SK-N-MC (cell line): ENCODE measurements around the gene CAMTA1.
"Not testable (repeated sequence)": the region's sequence is repeated elsewhere in the genome, so short reads cannot be mapped to it uniquely, and the experiment has no call there.

ENCODE experiments used
- DNase-seq: peaks from one replicate; pipeline ENCODE4 v3.0.0-alpha.2; 2011; ENCODE audit warnings: low read depth, low spot score
- H3K27ac ChIP-seq: fragments of 200-600 bp; sonication (generic); 2 replicates; pipeline ENCODE4 v1.5.1; 2016; ENCODE audit warnings: mixed run types
- H3K36me3 ChIP-seq: fragments of 200-600 bp; sonication (generic); 2 replicates; pipeline ENCODE4 v1.6.1; 2017; ENCODE audit warnings: antibody characterized with exemption, low read length, mixed read lengths; ENCODE audit not compliant: insufficient read depth
- H3K4me3 ChIP-seq: fragments of 200-600 bp; sonication (generic); 2 replicates; pipeline ENCODE4 v1.5.1; 2016
- H3K9ac ChIP-seq: fragments of 200-600 bp; sonication (generic); 2 replicates; pipeline ENCODE4 v1.8.0; 2017; ENCODE audit warnings: mixed run types, mixed read lengths; ENCODE audit not compliant: insufficient read length
- H3K9me3 ChIP-seq: fragments of 200-600 bp; sonication (generic); 2 replicates; pipeline ENCODE4 v1.6.1; 2017; ENCODE audit warnings: low read depth, mild to moderate bottlenecking, antibody characterized with exemption, low read length, moderate library complexity, mixed read lengths
- EZH2 ChIP-seq: fragments of 200-600 bp; sonication (generic); IDR thresholded peaks from one replicate; pipeline ENCODE4 v1.6.1; 2017; ENCODE audit warnings: antibody characterized with exemption
- FOXP2 ChIP-seq: optimal IDR thresholded peaks from 2 replicates; pipeline ENCODE3; 2011; ENCODE audit warnings: mild to moderate bottlenecking, moderate library complexity; ENCODE audit not compliant: insufficient read depth; ENCODE audit errors: extremely low read length, control extremely low read depth
- POLR2AphosphoS5 ChIP-seq: IDR thresholded peaks from 2 replicates; pipeline ENCODE4 v1.6.1; 2012; ENCODE audit warnings: mild to moderate bottlenecking, low read depth, low read length, borderline replicate concordance

The CAMTA1 gene

DNA sequence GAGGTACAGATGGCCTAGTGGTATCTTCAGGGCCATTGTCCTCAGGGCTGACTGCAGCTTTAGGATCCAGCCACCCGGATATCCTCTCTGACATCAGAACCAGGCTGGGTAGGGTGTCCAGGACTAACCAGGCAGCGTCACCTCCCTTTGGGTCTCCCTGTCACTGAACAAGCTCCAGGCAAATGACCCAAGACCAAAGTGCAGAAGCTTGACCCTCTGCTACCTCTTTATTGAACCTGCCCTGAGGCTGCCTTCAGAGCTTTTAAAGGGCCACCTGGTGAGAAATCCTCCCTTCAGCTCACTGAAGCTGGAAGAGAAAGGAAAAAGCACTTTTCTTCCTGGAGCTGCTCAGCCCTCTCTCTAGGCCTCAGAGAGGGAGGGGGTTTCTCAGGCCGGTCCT lies 906.8 kb downstream of the CAMTA1 start:
- Histone ChIP-seq H3K9me3 (no peaks in the 10 kb centered on the region), H3K36me3 (no peaks in the 10 kb centered on the region), H3K4me3 (no peak overlapping the region), H3K27ac (no peak overlapping the region), H3K9ac (no peak overlapping the region)
- DNase-seq: no peak
- TF ChIP-seq EZH2 (no peak), POLR2AphosphoS5 (no peak), FOXP2 (no peak)

GRCh38 chr1:7693037-7693436 lies 907.8 kb downstream of the CAMTA1 start:
- not testable (repeated sequence) for H3K27ac ChIP-seq, H3K9ac ChIP-seq, H3K4me3 ChIP-seq, H3K9me3 ChIP-seq, H3K36me3 ChIP-seq, DNase-seq

- TF ChIP-seq POLR2AphosphoS5 (no peak), FOXP2 (no peak), EZH2 (no peak)
- H3K27ac ChIP-seq: no peak overlapping the region
- no peaks in the 10 kb centered on the region for H3K36me3 ChIP-seq
- no peak overlapping the region for H3K9ac ChIP-seq
- DNase-seq: no peak
- no peaks in the 10 kb centered on the region for H3K9me3 ChIP-seq
- no peak overlapping the region for H3K4me3 ChIP-seq
Measured at GRCh38 chr1:7693662-7694061, 908.4 kb downstream of the CAMTA1 start.

DNA sequence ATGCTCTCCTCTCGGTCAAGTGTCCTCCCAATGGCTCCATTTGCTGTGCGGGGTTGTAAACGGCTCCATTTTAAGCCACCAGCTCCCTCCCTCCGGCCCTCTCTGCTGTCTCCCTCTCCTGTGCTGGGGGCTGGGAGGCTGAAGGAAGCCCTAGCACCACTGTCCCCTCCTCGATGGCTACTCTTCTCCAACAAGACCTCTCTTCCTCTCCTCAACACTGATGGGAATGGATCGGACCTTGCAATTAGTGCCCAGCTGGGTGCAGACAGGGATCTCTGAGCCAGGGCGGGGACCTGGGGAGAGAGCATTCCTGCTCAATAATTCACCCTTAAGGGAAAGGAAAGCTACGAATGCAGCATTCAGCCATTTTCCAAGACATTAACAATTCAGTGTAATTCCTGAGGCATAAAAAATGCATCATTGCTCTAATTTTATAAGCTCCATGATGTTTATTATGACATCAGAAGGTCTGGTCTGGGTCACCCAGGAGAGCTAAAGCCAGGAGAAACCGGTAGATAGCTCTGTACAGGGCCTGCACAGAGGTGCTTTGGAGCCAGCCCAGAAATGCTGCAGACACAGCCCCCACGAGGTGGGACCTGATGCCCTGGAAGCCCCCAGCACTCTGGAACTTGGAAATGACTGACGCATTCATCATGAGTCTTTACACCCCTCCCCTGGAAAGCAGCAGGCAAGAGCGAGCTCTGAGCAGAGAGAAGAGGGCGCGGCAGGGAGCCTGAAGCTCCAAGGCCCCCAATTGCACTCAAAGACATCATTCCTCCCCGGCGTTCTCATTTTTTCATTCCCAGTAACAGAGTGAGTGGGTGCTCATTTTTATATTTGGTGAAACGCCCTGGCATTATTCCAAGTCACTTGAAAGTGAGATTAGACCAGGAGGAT lies 909.6 kb downstream of the CAMTA1 start:
- Histone ChIP-seq H3K9me3 (no peaks in the 10 kb centered on the region), H3K9ac (no peak overlapping the region), H3K4me3 (no peak overlapping the region), H3K36me3 (no peaks in the 10 kb centered on the region), H3K27ac (no peak overlapping the region)
- TF ChIP-seq EZH2: no peak
- no peak for TF ChIP-seq POLR2AphosphoS5
- TF ChIP-seq FOXP2: no peak
- no peak for DNase-seq

- no peaks in the 10 kb centered on the region for H3K36me3 ChIP-seq
- DNase-seq: no peak
- H3K27ac ChIP-seq: no peak overlapping the region
- TF ChIP-seq FOXP2: no peak
- no peak for TF ChIP-seq EZH2
- TF ChIP-seq POLR2AphosphoS5: no peak
- H3K9ac ChIP-seq: no peak overlapping the region
- no peaks in the 10 kb centered on the region for H3K9me3 ChIP-seq
- H3K4me3 ChIP-seq: no peak overlapping the region
Measured at GRCh38 chr1:7695497-7696117, 910.4 kb downstream of the CAMTA1 start.

DNA sequence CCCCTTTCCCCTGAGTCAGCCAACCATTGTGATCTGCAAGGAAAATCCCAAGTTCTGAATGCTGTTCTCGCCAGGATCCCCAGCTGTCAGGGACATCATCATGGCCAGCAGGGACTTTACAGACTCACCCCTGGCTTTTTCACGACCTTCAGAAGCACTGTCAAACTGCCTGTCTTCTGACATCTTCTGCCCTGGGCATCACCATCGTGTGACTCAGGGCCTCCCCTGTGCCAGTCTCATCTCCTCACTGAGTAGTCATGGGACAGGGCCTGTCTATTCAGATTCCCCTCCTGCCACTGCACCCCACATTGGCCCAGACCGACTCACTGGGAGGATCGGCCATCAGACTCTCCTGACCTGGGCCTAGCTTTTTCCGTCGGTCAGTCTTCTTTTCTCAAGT lies 913.4 kb downstream of the CAMTA1 start:
- no peak overlapping the region for H3K27ac ChIP-seq
- TF ChIP-seq POLR2AphosphoS5: no peak
- TF ChIP-seq EZH2: no peak
- TF ChIP-seq FOXP2: no peak
- H3K4me3 ChIP-seq: no peak overlapping the region
- H3K36me3 ChIP-seq: no peaks in the 10 kb centered on the region
- H3K9ac ChIP-seq: no peak overlapping the region
- H3K9me3 ChIP-seq: no peaks in the 10 kb centered on the region
- no peak for DNase-seq

- no peak for DNase-seq
- no peak for TF ChIP-seq POLR2AphosphoS5
- no peak for TF ChIP-seq FOXP2
- TF ChIP-seq EZH2: no peak
- H3K9ac ChIP-seq: no peak overlapping the region
- no peaks in the 10 kb centered on the region for H3K36me3 ChIP-seq
- no peaks in the 10 kb centered on the region for H3K9me3 ChIP-seq
- H3K27ac ChIP-seq: no peak overlapping the region
- no peak overlapping the region for H3K4me3 ChIP-seq
Measured at GRCh38 chr1:7702365-7702764, 917.1 kb downstream of the CAMTA1 start.

GRCh38 chr1:7703321-7704213 lies 918.3 kb downstream of the CAMTA1 start:
- Histone ChIP-seq H3K9me3 (no peaks in the 10 kb centered on the region), H3K9ac (no peak overlapping the region), H3K36me3 (no peaks in the 10 kb centered on the region), H3K4me3 (peak overlapping the region; percentile 54), H3K27ac (no peak overlapping the region)
- TF ChIP-seq FOXP2 (no peak), POLR2AphosphoS5 (no peak), EZH2 (no peak)
- DNase-seq: no peak
